ENCODE measurements around the gene CAMK1D.

Gene CAMK1D

GRCh38 chr10:12880423-12880822, 531.1 kb downstream of the CAMK1D start:
- no peaks in the 10 kb centered on the region for H3F3A ChIP-seq (ENCODE audit: insufficient read depth, low read length)
- no peak overlapping the region for H3K4me3 ChIP-seq (ENCODE audit: low read length)
- DNase-seq: no peak
- no peak overlapping the region for H2AFZ ChIP-seq (ENCODE audit: low read length)
- no peak overlapping the region for H3K4me2 ChIP-seq (ENCODE audit: low read depth, low read length)
- TF ChIP-seq EZH2phosphoT487 (IDR thresholded peaks at IDR 0.05; ENCODE audit: low read length): no peak
- TF ChIP-seq EZH2 (optimal IDR thresholded peaks at IDR 0.05; ENCODE audit: low read depth, low read length): no peak
- no peak for TF ChIP-seq CTCF (IDR thresholded peaks at IDR 0.05; ENCODE audit: low read length)
- H3K9me3 ChIP-seq (replicated peaks; ENCODE audit: insufficient read depth, low read length): no peaks in the 10 kb centered on the region
- no peak overlapping the region for H3K9ac ChIP-seq (ENCODE audit: low read length)
- no peaks in the 10 kb centered on the region for H3K36me3 ChIP-seq (replicated peaks; ENCODE audit: insufficient read depth, low read length)
- H3K9me2 ChIP-seq (replicated peaks; ENCODE audit: insufficient read depth, low read length): no peaks in the 10 kb centered on the region
- no peaks in the 10 kb centered on the region for H3K79me2 ChIP-seq (ENCODE audit: low read length)
- no peaks in the 10 kb centered on the region for H3K4me1 ChIP-seq (ENCODE audit: low read length)
- H4K20me1 ChIP-seq (ENCODE audit: insufficient read depth, low read length): no peaks in the 10 kb centered on the region
- no peaks in the 10 kb centered on the region for H3K27me3 ChIP-seq (replicated peaks; ENCODE audit: insufficient read depth, low read length)
- H3K27ac ChIP-seq (ENCODE audit: low read length): no peak overlapping the region

GRCh38 chr10:12884851-12885250, 535.5 kb downstream of the CAMK1D start:
- no peaks in the 10 kb centered on the region for H3K27me3 ChIP-seq (replicated peaks; ENCODE audit: insufficient read depth, low read length)
- no peaks in the 10 kb centered on the region for H3K36me3 ChIP-seq (replicated peaks; ENCODE audit: insufficient read depth, low read length)
- H3K4me1 ChIP-seq (ENCODE audit: low read length): no peaks in the 10 kb centered on the region
- no peaks in the 10 kb centered on the region for H3F3A ChIP-seq (ENCODE audit: insufficient read depth, low read length)
- no peaks in the 10 kb centered on the region for H4K20me1 ChIP-seq (ENCODE audit: insufficient read depth, low read length)
- DNase-seq: no peak
- H3K9me2 ChIP-seq (replicated peaks; ENCODE audit: insufficient read depth, low read length): no peaks in the 10 kb centered on the region
- H3K4me3 ChIP-seq (ENCODE audit: low read length): no peak overlapping the region
- H2AFZ ChIP-seq (ENCODE audit: low read length): no peak overlapping the region
- no peaks in the 10 kb centered on the region for H3K9me3 ChIP-seq (replicated peaks; ENCODE audit: insufficient read depth, low read length)
- no peak overlapping the region for H3K27ac ChIP-seq (ENCODE audit: low read length)
- no peaks in the 10 kb centered on the region for H3K79me2 ChIP-seq (ENCODE audit: low read length)
- TF ChIP-seq CTCF (IDR thresholded peaks at IDR 0.05; ENCODE audit: low read length) (no peak), EZH2phosphoT487 (IDR thresholded peaks at IDR 0.05; ENCODE audit: low read length) (no peak), EZH2 (optimal IDR thresholded peaks at IDR 0.05; ENCODE audit: low read depth, low read length) (no peak)
- H3K9ac ChIP-seq (ENCODE audit: low read length): no peak overlapping the region
- no peak overlapping the region for H3K4me2 ChIP-seq (ENCODE audit: low read depth, low read length)
